HG03575 (cell line): ENCODE measurements around the gene OR8H3.
"Not testable (repeated sequence)": the region's sequence is repeated elsewhere in the genome, so short reads cannot be mapped to it uniquely, and the experiment has no call there.

Experiments
- ATAC-seq: cut with Tn5 transposase; IDR thresholded peaks from one replicate; pipeline ENCODE4 v1.9.1; 2021; ENCODE audit not compliant: unreplicated experiment, insufficient number of reproducible peaks, low FRiP score; ENCODE audit errors: extremely low read depth

Gene OR8H3

GRCh38 chr11:56122073-56122472 is at the start of gene OR8H3:
Gene OR8H3 (plus strand): TSS chr11:56122373. CDS start chr11:56122373, 0 bp downstream.
- no peak for ATAC-seq

- no peak for ATAC-seq
Observed at GRCh38 chr11:56089697-56090096, 32.5 kb upstream of the OR8H3 start.

GRCh38 chr11:56093008-56093407 is 29.2 kb upstream of the OR8H3 start, which contains the start of gene OR8I2:
Gene OR8I2 (plus strand): TSS chr11:56093308. CDS start chr11:56093308, 0 bp downstream.
- no peak for ATAC-seq

- ATAC-seq = no peak
Observed at GRCh38 chr11:56103210-56103737, 18.9 kb upstream of the OR8H3 start, which contains the start of gene OR8H2. Gene OR8H2 (plus strand): TSS chr11:56103687. CDS start chr11:56105043, 1,356 bp downstream.

GRCh38 chr11:56140151-56140661 is 18.0 kb downstream of the OR8H3 start, which contains the start of gene OR8J3:
Gene OR8J3 (minus strand): TSS chr11:56140201. CDS start chr11:56137718, 2,483 bp downstream.
- ATAC-seq = no peak

- not testable (repeated sequence) for ATAC-seq
Observed at GRCh38 chr11:56143681-56144080, 21.5 kb downstream of the OR8H3 start.

- no peak for ATAC-seq
Observed at GRCh38 chr11:56151376-56151775, 29.2 kb downstream of the OR8H3 start.

- no peak for ATAC-seq
Observed at GRCh38 chr11:56152333-56152732, 30.2 kb downstream of the OR8H3 start.

GRCh38 chr11:56160217-56160616 is 38.0 kb downstream of the OR8H3 start, which contains the start of gene OR8K5:
Gene OR8K5 (minus strand): TSS chr11:56160317. CDS start chr11:56160317, 0 bp downstream.
- no peak for ATAC-seq

GRCh38 chr11:56163804-56164203 is 41.6 kb downstream of the OR8H3 start:
- no peak for ATAC-seq

- no peak for ATAC-seq
Observed at GRCh38 chr11:56172256-56172830, 50.2 kb downstream of the OR8H3 start.
